Measurements from ENCODE around the gene ERICH6B. TPM values are rescaled to one million over a fixed set of nuclear protein-coding genes. Genes with fewer than 3 reads are reported as not detected.

ERICH6B gene
- total RNA-seq, 4 donors from 2014 or later = not detected

DNA sequence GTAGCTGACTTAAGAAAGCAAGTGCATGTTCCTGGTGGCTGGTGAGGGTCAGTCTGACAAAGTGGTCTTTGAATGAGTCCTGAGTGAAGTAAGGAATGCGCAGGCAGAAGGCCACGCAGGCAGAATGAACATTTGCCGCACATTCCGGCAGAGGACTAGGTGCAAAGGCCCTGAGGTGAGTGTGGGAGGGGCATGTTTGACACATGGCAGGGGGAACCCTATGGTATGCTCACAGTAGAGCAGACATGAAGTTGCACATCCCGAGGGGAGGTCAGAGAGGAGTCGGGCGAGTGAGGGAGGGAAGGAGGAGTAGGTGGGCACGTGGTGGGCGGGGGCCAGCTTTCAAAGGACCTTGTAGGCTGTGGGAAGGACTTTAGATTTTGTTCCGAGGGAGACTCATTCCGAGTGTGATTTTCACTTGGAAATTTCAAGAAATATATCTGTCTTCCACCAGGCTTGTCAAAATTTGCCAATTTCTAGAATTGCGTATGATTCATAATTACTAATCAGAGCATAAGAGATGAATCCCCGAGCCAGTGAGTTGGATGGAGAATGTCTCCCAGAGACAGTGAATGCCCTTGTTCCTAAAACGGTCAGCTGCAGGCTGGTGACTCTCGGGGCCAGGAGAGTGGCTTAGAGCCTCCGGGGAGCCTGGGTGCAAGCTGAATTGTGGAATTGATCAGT lies 40.3 kb downstream of the ERICH6B start:
- 81% methylated on average over 14 of the region's 16 CpGs for WGBS

DNA sequence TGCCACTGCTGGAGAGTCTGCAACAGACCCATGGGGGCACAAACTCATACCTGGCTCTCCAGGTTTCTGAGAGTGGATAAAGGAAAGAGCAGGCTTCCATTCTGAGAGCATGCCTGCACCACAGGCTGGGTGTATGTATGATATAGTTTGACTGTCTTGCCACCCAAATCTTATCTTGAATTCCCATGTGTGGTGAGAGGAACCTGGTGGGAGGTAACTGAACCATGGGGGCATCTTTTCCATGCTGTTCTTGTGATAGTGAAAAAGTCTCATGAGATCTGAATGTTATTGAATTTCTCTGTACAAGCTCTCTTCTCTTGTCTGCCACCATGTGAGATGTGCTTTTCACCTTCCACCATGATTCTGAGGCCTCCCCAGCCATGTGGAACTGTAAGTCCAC lies 50.2 kb downstream of the ERICH6B start:
- TF ChIP-seq POLR2A (IDR thresholded peaks at IDR 0.05) (no peak), POLR2AphosphoS5 (IDR thresholded peaks at IDR 0.05) (no peak), EP300 (IDR thresholded peaks at IDR 0.05) (no peak)
- TF ChIP-seq, protein P1, sequence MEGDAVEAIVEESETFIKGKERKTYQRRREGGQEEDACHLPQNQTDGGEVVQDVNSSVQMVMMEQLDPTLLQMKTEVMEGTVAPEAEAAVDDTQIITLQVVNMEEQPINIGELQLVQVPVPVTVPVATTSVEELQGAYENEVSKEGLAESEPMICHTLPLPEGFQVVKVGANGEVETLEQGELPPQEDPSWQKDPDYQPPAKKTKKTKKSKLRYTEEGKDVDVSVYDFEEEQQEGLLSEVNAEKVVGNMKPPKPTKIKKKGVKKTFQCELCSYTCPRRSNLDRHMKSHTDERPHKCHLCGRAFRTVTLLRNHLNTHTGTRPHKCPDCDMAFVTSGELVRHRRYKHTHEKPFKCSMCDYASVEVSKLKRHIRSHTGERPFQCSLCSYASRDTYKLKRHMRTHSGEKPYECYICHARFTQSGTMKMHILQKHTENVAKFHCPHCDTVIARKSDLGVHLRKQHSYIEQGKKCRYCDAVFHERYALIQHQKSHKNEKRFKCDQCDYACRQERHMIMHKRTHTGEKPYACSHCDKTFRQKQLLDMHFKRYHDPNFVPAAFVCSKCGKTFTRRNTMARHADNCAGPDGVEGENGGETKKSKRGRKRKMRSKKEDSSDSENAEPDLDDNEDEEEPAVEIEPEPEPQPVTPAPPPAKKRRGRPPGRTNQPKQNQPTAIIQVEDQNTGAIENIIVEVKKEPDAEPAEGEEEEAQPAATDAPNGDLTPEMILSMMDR (IDR thresholded peaks at IDR 0.05) = no peak
- no peak for DNase-seq (ENCODE audit: low spot score in 2 of 2)
- Histone ChIP-seq H3K4me1 (no peaks in the 10 kb centered on the region), H3K9me3 (no peaks in the 10 kb centered on the region), H3K36me3 (no peaks in the 10 kb centered on the region), H3K27ac (no peak overlapping the region), H3K4me3 (no peak overlapping the region), H3K27me3 (peaks cover under 1% of the 10 kb centered on the region)

More for the DNA sequence above, 40.3 kb downstream of the ERICH6B start:
- Histone ChIP-seq H3K36me3 (no peaks in the 10 kb centered on the region), H3K4me1 (no peaks in the 10 kb centered on the region), H3K27me3 (peaks cover 18% of the 10 kb centered on the region), H3K9me3 (no peaks in the 10 kb centered on the region), H3K4me3 (no peak overlapping the region), H3K27ac (no peak overlapping the region)
- TF ChIP-seq, protein P1 (IDR thresholded peaks at IDR 0.05) = no peak
- TF ChIP-seq POLR2AphosphoS5 (IDR thresholded peaks at IDR 0.05) = no peak
- no peak for TF ChIP-seq EP300 (IDR thresholded peaks at IDR 0.05)
- TF ChIP-seq POLR2A (IDR thresholded peaks at IDR 0.05) = no peak
- no peak for DNase-seq (ENCODE audit: low spot score in 2 of 2)

DNA sequence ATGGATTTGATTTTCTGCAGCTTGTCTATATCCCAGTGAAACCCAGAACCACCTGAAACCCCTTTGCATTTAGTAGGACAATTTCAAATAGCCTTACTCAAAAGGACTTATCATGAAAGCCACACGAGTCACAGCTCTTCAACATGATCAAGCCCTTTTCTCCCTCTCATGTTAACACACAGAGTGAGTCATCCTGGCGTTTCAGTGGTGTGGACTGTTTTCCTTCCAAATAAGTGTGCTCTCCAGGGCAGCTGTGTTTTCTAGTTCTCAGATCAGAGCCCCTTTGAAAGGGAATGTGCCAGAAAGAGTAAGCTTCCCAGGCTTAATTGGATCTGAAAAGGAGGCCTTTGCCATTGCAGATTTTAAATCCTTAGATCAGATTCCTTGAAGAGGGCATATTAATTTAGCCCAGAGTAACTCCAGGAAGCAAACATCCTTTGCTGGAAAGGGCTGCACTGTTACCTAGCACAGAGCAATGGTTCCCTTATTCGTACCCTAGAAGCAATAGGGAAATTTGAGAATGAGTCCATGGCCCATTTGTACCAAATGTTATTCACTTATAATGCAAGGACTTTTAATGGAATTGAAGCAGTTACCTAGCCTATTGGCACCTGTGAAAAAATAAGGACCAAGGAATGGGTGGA lies 51.3 kb downstream of the ERICH6B start:
- Histone ChIP-seq H3K4me1 (no peaks in the 10 kb centered on the region), H3K4me3 (no peak overlapping the region), H3K27ac (no peak overlapping the region), H3K9me3 (no peaks in the 10 kb centered on the region), H3K36me3 (no peaks in the 10 kb centered on the region), H3K27me3 (no peaks in the 10 kb centered on the region)
- DNase-seq (ENCODE audit: low spot score in 2 of 2) = no peak
- 30% methylated on average over 3 of the region's 3 CpGs for WGBS
- TF ChIP-seq EP300 (IDR thresholded peaks at IDR 0.05) (no peak), POLR2A (IDR thresholded peaks at IDR 0.05) (no peak), POLR2AphosphoS5 (IDR thresholded peaks at IDR 0.05) (no peak)
- TF ChIP-seq, protein P1 (IDR thresholded peaks at IDR 0.05) = no peak

DNA sequence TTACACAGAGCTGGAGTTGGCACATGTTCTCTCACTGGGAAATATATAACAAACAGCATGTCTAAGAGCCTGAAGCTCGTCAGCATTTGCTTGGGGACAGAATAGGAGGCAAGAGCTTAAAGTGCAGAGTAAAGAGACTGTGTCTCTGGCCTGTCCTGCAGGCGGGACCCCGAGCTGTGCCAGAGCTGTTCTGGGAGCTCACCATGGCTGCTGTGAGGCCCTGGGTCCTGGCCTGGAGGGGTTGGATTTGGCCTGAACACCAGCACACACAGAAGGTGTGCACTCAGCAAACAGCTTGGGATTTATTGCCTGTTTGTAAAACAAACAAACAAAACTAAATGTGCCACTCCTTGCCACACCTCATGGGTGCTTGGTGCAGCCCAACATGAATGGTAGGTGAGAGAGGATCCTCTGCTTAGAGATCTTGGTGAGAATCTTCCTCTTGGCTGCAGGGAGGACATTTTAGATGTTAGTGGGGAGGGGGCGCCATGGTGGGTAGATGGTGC lies 60.9 kb downstream of the ERICH6B start:
- H3K27me3 ChIP-seq = no peaks in the 10 kb centered on the region
- no peak overlapping the region for H3K27ac ChIP-seq
- H3K4me3 ChIP-seq = no peak overlapping the region
- DNase-seq (ENCODE audit: low spot score in 2 of 2) = no peak
- no peaks in the 10 kb centered on the region for H3K36me3 ChIP-seq
- no peaks in the 10 kb centered on the region for H3K4me1 ChIP-seq
- TF ChIP-seq, protein P1 (IDR thresholded peaks at IDR 0.05) = no peak
- no peak for TF ChIP-seq EP300 (IDR thresholded peaks at IDR 0.05)
- TF ChIP-seq POLR2AphosphoS5 (IDR thresholded peaks at IDR 0.05) = no peak
- no peak for TF ChIP-seq POLR2A (IDR thresholded peaks at IDR 0.05)
- H3K9me3 ChIP-seq = no peaks in the 10 kb centered on the region
- WGBS = 96% methylated on average over 3 of the region's 4 CpGs

DNA sequence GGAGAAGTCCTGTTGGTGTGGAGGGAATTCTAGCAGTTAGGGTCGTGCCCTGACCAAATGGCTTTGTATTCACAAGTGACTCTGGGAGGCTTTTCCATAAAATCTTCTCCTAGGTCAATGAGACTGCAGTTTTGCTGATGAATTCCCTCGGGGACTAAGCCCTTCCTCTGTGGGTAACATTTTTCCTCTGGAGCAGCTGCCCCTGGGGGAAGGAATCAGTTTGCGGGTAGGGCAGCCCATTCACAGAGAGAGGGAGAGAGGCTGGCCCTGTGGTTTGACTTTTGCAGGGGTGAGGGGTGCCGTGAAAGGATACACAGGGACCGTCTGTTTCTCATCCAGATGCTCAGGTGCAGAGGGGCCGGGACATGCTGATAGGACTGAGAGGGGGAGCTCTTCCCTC lies 67.3 kb downstream of the ERICH6B start:
- Histone ChIP-seq H3K4me3 (no peak overlapping the region), H3K9me3 (no peaks in the 10 kb centered on the region), H3K36me3 (no peaks in the 10 kb centered on the region), H3K4me1 (no peaks in the 10 kb centered on the region), H3K27me3 (peaks cover 8% of the 10 kb centered on the region), H3K27ac (no peak overlapping the region)
- TF ChIP-seq POLR2AphosphoS5 (IDR thresholded peaks at IDR 0.05) = no peak
- TF ChIP-seq, protein P1 (IDR thresholded peaks at IDR 0.05) = no peak
- no peak for TF ChIP-seq POLR2A (IDR thresholded peaks at IDR 0.05)
- TF ChIP-seq EP300 (IDR thresholded peaks at IDR 0.05) = no peak
- DNase-seq (ENCODE audit: low spot score in 2 of 2) = no peak
- WGBS = 68% methylated on average over 6 of the region's 6 CpGs
